SH-SY5Y (cell line): ENCODE data around the gene MAP3K6.

Source experiments
- GATA2 ChIP-seq: IDR thresholded peaks from 2 replicates; pipeline ENCODE4 v1.6.1; 2011; ENCODE audit warnings: mild to moderate bottlenecking, low read depth, low read length
- GATA3 ChIP-seq: IDR thresholded peaks from 2 replicates; pipeline ENCODE4 v1.6.1; 2011; ENCODE audit warnings: low read depth, mild to moderate bottlenecking, low read length, moderate library complexity

DNA sequence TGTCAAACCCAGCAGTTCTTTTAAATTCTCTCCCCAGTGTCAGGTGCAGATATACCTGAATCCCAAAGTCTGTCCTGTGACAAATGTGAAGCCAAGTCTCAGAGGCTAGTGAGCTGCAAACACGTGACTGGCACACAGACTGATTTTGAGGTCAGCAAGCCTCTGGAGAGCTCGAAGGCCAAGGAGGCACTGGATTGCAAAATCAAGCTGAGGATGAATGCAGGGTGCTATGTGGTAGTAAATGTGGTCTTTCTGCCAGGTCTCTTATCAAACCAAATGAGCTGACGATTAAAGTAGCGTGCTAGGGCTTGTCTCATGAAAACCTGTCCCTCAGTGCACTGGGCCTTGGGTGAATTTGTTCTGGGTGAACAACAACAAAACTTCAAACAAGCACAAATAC is 46.2 kb upstream of the MAP3K6 start:
- TF ChIP-seq GATA2 = no peak
- no peak for TF ChIP-seq GATA3
